H1 (cell line): ENCODE measurements around the gene TSPAN17. TPM values are rescaled to one million over a fixed set of nuclear protein-coding genes. Genes with fewer than 3 reads are reported as not detected.

Source experiments
- BACH1 ChIP-seq: IDR thresholded peaks from 2 replicates; pipeline ENCODE4 v1.6.1; 2012; ENCODE audit warnings: low read length, improper control_type of control experiment
- SP2 ChIP-seq: IDR thresholded peaks from 2 replicates; pipeline ENCODE4 v1.6.1; 2012; ENCODE audit warnings: mild to moderate bottlenecking, low read length, inconsistent platforms
- polyA plus RNA-seq, 7 experiments: library from polyadenylated mRNA; depleted of rRNA in 3 of 7; stranded (reverse) in 5 of 7; unstranded in 2 of 7; fragments of >200 nt in 5 of 7; fragments of 200-250 nt in 2 of 7; gene quantifications; 1 replicate in 5 of 7; 2 replicates in 1 of 7; 4 replicates in 1 of 7; pipeline versions ENCODE4 v1.2.1 to v1.2.3, GENCODE V29; 2011 to 2013; ENCODE audit warnings: missing spikeins in 2 of 7, mixed read lengths in 2 of 7
- total RNA-seq: library from RNA; stranded (reverse); fragmentation: NEBNext Ultra II Directional; extraction: Animal tissue kit (Norgen Biotek cat#: 25700); gene quantifications from 2 replicates; pipeline ENCODE4 v1.2.1, GENCODE V29; 2021
- TF ChIP-seq, protein P1 (sequence below): fragments of 300-600 bp; sonication (generic); IDR thresholded peaks from 2 replicates; pipeline ENCODE4 v1.7.1; 2012; ENCODE audit warnings: low read length, moderate library complexity, mild to moderate bottlenecking, inconsistent platforms; ENCODE audit not compliant: insufficient replicate concordance

The TSPAN17 gene
- total and polyA plus RNA-seq, 2 of the 8 experiments (the other 6 are each of a cell fraction or from before 2014, with no cell fraction given), result 41.5 to 53.7 TPM

DNA sequence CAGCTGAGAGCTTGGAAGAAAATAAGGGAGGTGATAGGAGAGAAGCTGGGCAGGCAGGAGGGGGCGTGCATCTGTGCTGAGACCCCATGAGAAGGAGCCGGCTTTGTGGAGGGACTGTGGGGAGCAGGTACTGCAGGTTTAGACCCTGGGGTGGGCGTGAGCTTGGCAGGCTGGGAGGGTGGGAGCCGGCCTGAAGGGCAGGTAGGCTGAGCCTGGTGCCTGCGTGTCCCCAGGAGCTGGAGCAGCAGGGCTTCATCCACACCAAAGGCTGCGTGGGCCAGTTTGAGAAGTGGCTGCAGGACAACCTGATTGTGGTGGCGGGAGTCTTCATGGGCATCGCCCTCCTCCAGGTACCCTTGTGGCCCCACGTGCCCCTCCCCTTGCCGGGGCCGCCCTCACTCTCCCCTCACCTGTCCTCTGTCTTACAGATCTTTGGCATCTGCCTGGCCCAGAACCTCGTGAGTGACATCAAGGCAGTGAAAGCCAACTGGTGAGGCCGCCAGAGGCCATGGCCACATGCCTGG, 9.2 kb downstream of the TSPAN17 start (continued):
- TF ChIP-seq, protein P1, sequence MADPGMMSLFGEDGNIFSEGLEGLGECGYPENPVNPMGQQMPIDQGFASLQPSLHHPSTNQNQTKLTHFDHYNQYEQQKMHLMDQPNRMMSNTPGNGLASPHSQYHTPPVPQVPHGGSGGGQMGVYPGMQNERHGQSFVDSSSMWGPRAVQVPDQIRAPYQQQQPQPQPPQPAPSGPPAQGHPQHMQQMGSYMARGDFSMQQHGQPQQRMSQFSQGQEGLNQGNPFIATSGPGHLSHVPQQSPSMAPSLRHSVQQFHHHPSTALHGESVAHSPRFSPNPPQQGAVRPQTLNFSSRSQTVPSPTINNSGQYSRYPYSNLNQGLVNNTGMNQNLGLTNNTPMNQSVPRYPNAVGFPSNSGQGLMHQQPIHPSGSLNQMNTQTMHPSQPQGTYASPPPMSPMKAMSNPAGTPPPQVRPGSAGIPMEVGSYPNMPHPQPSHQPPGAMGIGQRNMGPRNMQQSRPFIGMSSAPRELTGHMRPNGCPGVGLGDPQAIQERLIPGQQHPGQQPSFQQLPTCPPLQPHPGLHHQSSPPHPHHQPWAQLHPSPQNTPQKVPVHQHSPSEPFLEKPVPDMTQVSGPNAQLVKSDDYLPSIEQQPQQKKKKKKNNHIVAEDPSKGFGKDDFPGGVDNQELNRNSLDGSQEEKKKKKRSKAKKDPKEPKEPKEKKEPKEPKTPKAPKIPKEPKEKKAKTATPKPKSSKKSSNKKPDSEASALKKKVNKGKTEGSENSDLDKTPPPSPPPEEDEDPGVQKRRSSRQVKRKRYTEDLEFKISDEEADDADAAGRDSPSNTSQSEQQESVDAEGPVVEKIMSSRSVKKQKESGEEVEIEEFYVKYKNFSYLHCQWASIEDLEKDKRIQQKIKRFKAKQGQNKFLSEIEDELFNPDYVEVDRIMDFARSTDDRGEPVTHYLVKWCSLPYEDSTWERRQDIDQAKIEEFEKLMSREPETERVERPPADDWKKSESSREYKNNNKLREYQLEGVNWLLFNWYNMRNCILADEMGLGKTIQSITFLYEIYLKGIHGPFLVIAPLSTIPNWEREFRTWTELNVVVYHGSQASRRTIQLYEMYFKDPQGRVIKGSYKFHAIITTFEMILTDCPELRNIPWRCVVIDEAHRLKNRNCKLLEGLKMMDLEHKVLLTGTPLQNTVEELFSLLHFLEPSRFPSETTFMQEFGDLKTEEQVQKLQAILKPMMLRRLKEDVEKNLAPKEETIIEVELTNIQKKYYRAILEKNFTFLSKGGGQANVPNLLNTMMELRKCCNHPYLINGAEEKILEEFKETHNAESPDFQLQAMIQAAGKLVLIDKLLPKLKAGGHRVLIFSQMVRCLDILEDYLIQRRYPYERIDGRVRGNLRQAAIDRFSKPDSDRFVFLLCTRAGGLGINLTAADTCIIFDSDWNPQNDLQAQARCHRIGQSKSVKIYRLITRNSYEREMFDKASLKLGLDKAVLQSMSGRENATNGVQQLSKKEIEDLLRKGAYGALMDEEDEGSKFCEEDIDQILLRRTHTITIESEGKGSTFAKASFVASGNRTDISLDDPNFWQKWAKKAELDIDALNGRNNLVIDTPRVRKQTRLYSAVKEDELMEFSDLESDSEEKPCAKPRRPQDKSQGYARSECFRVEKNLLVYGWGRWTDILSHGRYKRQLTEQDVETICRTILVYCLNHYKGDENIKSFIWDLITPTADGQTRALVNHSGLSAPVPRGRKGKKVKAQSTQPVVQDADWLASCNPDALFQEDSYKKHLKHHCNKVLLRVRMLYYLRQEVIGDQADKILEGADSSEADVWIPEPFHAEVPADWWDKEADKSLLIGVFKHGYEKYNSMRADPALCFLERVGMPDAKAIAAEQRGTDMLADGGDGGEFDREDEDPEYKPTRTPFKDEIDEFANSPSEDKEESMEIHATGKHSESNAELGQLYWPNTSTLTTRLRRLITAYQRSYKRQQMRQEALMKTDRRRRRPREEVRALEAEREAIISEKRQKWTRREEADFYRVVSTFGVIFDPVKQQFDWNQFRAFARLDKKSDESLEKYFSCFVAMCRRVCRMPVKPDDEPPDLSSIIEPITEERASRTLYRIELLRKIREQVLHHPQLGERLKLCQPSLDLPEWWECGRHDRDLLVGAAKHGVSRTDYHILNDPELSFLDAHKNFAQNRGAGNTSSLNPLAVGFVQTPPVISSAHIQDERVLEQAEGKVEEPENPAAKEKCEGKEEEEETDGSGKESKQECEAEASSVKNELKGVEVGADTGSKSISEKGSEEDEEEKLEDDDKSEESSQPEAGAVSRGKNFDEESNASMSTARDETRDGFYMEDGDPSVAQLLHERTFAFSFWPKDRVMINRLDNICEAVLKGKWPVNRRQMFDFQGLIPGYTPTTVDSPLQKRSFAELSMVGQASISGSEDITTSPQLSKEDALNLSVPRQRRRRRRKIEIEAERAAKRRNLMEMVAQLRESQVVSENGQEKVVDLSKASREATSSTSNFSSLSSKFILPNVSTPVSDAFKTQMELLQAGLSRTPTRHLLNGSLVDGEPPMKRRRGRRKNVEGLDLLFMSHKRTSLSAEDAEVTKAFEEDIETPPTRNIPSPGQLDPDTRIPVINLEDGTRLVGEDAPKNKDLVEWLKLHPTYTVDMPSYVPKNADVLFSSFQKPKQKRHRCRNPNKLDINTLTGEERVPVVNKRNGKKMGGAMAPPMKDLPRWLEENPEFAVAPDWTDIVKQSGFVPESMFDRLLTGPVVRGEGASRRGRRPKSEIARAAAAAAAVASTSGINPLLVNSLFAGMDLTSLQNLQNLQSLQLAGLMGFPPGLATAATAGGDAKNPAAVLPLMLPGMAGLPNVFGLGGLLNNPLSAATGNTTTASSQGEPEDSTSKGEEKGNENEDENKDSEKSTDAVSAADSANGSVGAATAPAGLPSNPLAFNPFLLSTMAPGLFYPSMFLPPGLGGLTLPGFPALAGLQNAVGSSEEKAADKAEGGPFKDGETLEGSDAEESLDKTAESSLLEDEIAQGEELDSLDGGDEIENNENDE, result no peak
- TF ChIP-seq BACH1 (no peak), SP2 (no peak)
